Heart right ventricle (tissue), 16 donors: ENCODE measurements around the gene OR52E1. TPM values are rescaled to one million over a fixed set of nuclear protein-coding genes. Genes with fewer than 3 reads are reported as not detected.

ENCODE experiments used
- ATAC-seq, 8 donors: fragments of 200-7000 bp; cut with Tn5 transposase; one replicate each; pipeline ENCODE4 v1.9.1; 2020; ENCODE audit warnings: mild to moderate bottlenecking in 8 of 8, moderate library complexity in 8 of 8, moderate number of reproducible peaks in 1 of 8
- DNase-seq, 2 donors: peaks; one replicate each; pipeline ENCODE4 v3.0.0-alpha.2; 2020
- H3K27ac ChIP-seq, 10 donors: fragments of 200-600 bp; sonication (generic) in 2 of 10; one replicate each; pipeline versions ENCODE4 v1.5.0 to v1.8.0; 2020 to 2022; ENCODE audit warnings: mild to moderate bottlenecking in 3 of 10
- H3K27me3 ChIP-seq, 7 donors: fragments of 200-600 bp; one replicate each; pipeline ENCODE4 v1.8.0; 2021 to 2022; ENCODE audit warnings: mild to moderate bottlenecking in 2 of 7
- H3K36me3 ChIP-seq, 9 donors: fragments of 200-600 bp; sonication (generic) in 1 of 9; one replicate each; pipeline versions ENCODE4 v1.5.0 to v1.8.0; 2020 to 2022; ENCODE audit warnings: mild to moderate bottlenecking in 2 of 9
- H3K4me1 ChIP-seq, 9 donors: fragments of 200-600 bp; sonication (generic) in 1 of 9; one replicate each; pipeline versions ENCODE4 v1.5.0 to v1.8.0; 2020 to 2022; ENCODE audit warnings: mild to moderate bottlenecking in 4 of 9
- H3K4me3 ChIP-seq, 10 donors: fragments of 200-600 bp; sonication (generic) in 2 of 10; one replicate each; pipeline versions ENCODE4 v1.5.0 to v1.8.0; 2020 to 2022; ENCODE audit warnings: mild to moderate bottlenecking in 7 of 10, moderate library complexity in 2 of 10
- H3K9me3 ChIP-seq, 11 donors: fragments of 200-600 bp in 10 of 11; sonication (generic) in 2 of 11; one replicate each; pipeline versions ENCODE4 v1.5.0 to v1.8.0; 2013 to 2022; ENCODE audit warnings: mild to moderate bottlenecking in 2 of 11, control low read depth in 1 of 11, moderate library complexity in 1 of 11
- CTCF ChIP-seq, 9 donors: fragments of 200-600 bp; sonication (generic) in 2 of 9; IDR thresholded peaks; one replicate each; pipeline versions ENCODE4 v1.5.0 to v1.8.0; 2021 to 2022; ENCODE audit warnings: antibody characterized with exemption in 9 of 9, mild to moderate bottlenecking in 5 of 9, moderate library complexity in 1 of 9
- WGBS, 2 donors: extraction: QIAGEN DNeasy Blood & Tissue Kit; methylation state at CpG; one replicate each; pipeline ENCODE4 v1.1.7; 2013; ENCODE audit warnings: inconsistent platforms in 1 of 2; 5-methylcytosine and 5-hydroxymethylcytosine counted together
- intact Hi-C, 10 donors: fragments of 100-400 bp; cut with DNase I; formaldehyde crosslinking; loops; one replicate each; pipeline versions ENCODE4 v1.11.1 to v1.14.2; 2022
- polyA plus RNA-seq, 2 donors: library from polyadenylated mRNA; stranded (reverse); fragments of 200-250 nt; gene quantifications; one replicate each; pipeline ENCODE4 v1.2.3, GENCODE V29; 2013
- total RNA-seq, 10 donors: library from RNA; stranded (reverse); fragmentation: NEBNext Ultra II Directional in 3 of 10; extraction: Animal tissue kit (Norgen Biotek cat#: 25700) in 3 of 10; gene quantifications; one replicate each; pipeline versions ENCODE4 v1.2.1 to v1.2.4, GENCODE V29; 2021 to 2023
- donor health status: Arrhythmogenic right ventricular cardiomyopathy.
- donor health status: ischemic (EF 13 %, LVEDD 7.1; RV severe dilation, severe dysfunction).
- donor health status: healthy with polysubstance abuse.
- donor health status: DM: no; HTN: yes; CAD: no.
- donor health status: DM: no; HTN: no; CAD: no.
- donor health status: ischemic (EF 25% LVEDD 6.9; RV normal size, moderate dysfunction).
- donor health status: ischemic (EF 25% LVEDD 5.7; RV mildly dilated, moderate dysfunction).
- donor health status: healthy.
- donor health status: DM: yes; HTN: yes; CAD: no.
- donor health status: Ischemic cardiomyopathy.
- donor health status: ischemic (EF 35%, LVEDD 5.7; RV mildly dilated, moderate dysfunction).
- donor health status: nonischemic (EF 11% LVEDD 7.7; RV severe dilation, severe dysfunction).
- donor health status: DM: yes; HTN: yes; CAD: no.
- donor health status: PGD.
- donor health status: ischemic (EF 29% LVEDD 5.4; RV normal size, mild dysfunction).
- donor health status: nonischemic (EF 23%, LVEDD 6.1; RV moderate dilation, normal function).

Gene OR52E1
- total and polyA plus RNA-seq, 12 donors = not detected

GRCh38 chr11:5038341-5038740 is 31.0 kb upstream of the OR52E1 start:
- WGBS, 2 donors = 94 to 95% methylated on average over 1 of the region's 1 CpG

GRCh38 chr11:5040876-5041275 is 28.5 kb upstream of the OR52E1 start:
- Histone ChIP-seq H3K27me3 (no peaks in the 10 kb centered on the region), H3K4me1 (no peaks in the 10 kb centered on the region), H3K27ac (no peak overlapping the region), H3K4me3 (no peak overlapping the region), H3K36me3 (no peaks in the 10 kb centered on the region), H3K9me3 (no peaks in the 10 kb centered on the region)
- WGBS, 2 donors = 53 to 73% methylated on average over 4 of the region's 4 CpGs
- TF ChIP-seq CTCF (IDR thresholded peaks at IDR 0.05) = no peak
- intact Hi-C loops = no loop called here
- DNase-seq = no peak
- no peak for ATAC-seq

More at GRCh38 chr11:5038341-5038740, 31.0 kb upstream of the OR52E1 start:
- DNase-seq = no peak
- no peak overlapping the region for H3K27ac ChIP-seq
- no peaks in the 10 kb centered on the region for H3K27me3 ChIP-seq
- no peak for TF ChIP-seq CTCF (IDR thresholded peaks at IDR 0.05)
- no peaks in the 10 kb centered on the region for H3K36me3 ChIP-seq
- no peaks in the 10 kb centered on the region for H3K4me1 ChIP-seq
- no peak overlapping the region for H3K4me3 ChIP-seq
- ATAC-seq = no peak
- intact Hi-C loops = no loop called here
- no peaks in the 10 kb centered on the region for H3K9me3 ChIP-seq

- Histone ChIP-seq H3K27me3 (no peaks in the 10 kb centered on the region), H3K4me1 (no peaks in the 10 kb centered on the region)
- no peak for DNase-seq
These were observed 27.3 kb upstream of the OR52E1 start for GRCh38 chr11:5042091-5042490.

GRCh38 chr11:5043380-5043779 is 26.0 kb upstream of the OR52E1 start:
- H3K36me3 ChIP-seq = no peaks in the 10 kb centered on the region
- no peak overlapping the region for H3K27ac ChIP-seq
- DNase-seq = no peak
- no peak for TF ChIP-seq CTCF (IDR thresholded peaks at IDR 0.05)
- no peaks in the 10 kb centered on the region for H3K9me3 ChIP-seq
- no peak for ATAC-seq
- intact Hi-C loops = no loop called here
- no peak overlapping the region for H3K4me3 ChIP-seq
- H3K4me1 ChIP-seq = no peaks in the 10 kb centered on the region
- WGBS, 2 donors = 52 to 76% methylated on average over 2 of the region's 2 CpGs
- no peaks in the 10 kb centered on the region for H3K27me3 ChIP-seq

More at GRCh38 chr11:5042091-5042490, 27.3 kb upstream of the OR52E1 start:
- H3K4me3 ChIP-seq = no peak overlapping the region
- intact Hi-C loops = no loop called here
- 41 to 83% methylated on average over 3 of the region's 3 CpGs for WGBS, 2 donors
- no peak for TF ChIP-seq CTCF (IDR thresholded peaks at IDR 0.05)
- no peaks in the 10 kb centered on the region for H3K36me3 ChIP-seq
- no peaks in the 10 kb centered on the region for H3K9me3 ChIP-seq
- no peak overlapping the region for H3K27ac ChIP-seq
- ATAC-seq = no peak
